ENCODE measurements around the gene CACTIN. TPM values are rescaled to one million over a fixed set of nuclear protein-coding genes. Genes with fewer than 3 reads are reported as not detected.
A peak's percentile ranks its signal among the peaks of the same experiment; 100 is the strongest.

The CACTIN gene
- total and polyA plus RNA-seq, 2 experiments from 2014 or later: 6.9 to 29.1 TPM

DNA sequence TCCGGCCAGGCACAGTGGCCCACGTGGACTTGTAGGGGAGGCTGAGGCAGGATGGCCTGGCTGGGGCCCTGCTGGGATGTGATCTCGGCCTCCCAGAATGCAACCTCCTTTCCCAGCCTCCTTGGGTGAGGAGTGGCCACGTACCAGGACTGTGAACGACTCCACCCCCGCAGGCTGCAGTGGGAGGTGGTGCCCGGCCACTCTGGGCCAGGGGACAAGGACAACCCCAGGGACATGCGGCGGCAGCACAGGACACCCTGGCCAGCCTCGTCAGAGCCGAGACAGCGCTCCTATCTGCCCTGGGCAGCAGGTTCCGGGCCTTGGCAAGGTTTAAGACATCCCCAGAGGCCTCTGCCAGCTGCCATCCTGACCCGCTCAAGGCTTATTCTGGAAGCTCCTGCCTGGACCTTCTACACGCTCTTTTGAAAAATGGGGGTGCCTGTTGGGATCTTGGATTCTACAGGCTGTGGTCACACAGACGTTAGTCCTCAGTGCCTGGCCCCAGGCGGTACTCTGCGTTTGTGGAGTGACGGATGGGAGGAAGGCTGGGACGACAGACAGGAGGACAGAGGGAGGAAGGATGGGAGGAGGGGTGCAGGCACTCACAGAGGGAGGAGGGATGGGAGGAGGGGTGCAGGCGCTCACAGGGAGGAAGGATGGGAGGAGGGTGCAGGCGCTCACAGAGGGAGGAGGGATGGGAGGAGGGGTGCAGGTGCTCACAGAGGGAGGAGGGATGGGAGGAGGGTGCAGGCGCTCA, 19.9 kb upstream of the CACTIN start:
- no peak overlapping the region for H3K4me2 ChIP-seq (ENCODE audit: unreplicated experiment)
- in situ Hi-C loops (cut with MboI): no loop called here
- no peak overlapping the region for H3K27ac ChIP-seq
- H3F3A ChIP-seq (ENCODE audit: insufficient read depth): no peaks in the 10 kb centered on the region
- no peaks in the 10 kb centered on the region for H3K27me3 ChIP-seq (replicated peaks; ENCODE audit: insufficient read depth)
- H3K9ac ChIP-seq: no peak overlapping the region
- 89 to 91% methylated on average over 20 to 23 of the region's 23 CpGs for WGBS, 2 experiments (ENCODE audit: low coverage in 1 of 2, low lambda C conversion rate in 2 of 2, missing lambda C conversion rate in 2 of 2)
- H3K4me3 ChIP-seq: no peak overlapping the region
- no peak overlapping the region for H2AFZ ChIP-seq
- H3K36me3 ChIP-seq (ENCODE audit: low read depth): no peaks in the 10 kb centered on the region
- no peaks in the 10 kb centered on the region for H3K9me3 ChIP-seq (ENCODE audit: low read depth)
- TF ChIP-seq EZH2phosphoT487 (IDR thresholded peaks at IDR 0.05; ENCODE audit: insufficient read depth, low read depth) (no peak), EZH2 (IDR thresholded peaks at IDR 0.05; ENCODE audit: insufficient read depth, poor library complexity, severe bottlenecking) (no peak)
- H3K79me2 ChIP-seq (ENCODE audit: insufficient read depth): no peaks in the 10 kb centered on the region
- H3K4me1 ChIP-seq (ENCODE audit: insufficient read depth): no peaks in the 10 kb centered on the region
- no peaks in the 10 kb centered on the region for H4K20me1 ChIP-seq (ENCODE audit: insufficient read depth)
- H3K9me2 ChIP-seq (ENCODE audit: insufficient read depth): no peaks in the 10 kb centered on the region
- DNase-seq: no peak

- in situ Hi-C loops (cut with MboI): no loop called here
- no peak overlapping the region for H3K4me2 ChIP-seq (ENCODE audit: unreplicated experiment)
- 92 to 93% methylated on average over 21 of the region's 21 CpGs for WGBS, 2 experiments (ENCODE audit: low coverage in 1 of 2, low lambda C conversion rate in 2 of 2, missing lambda C conversion rate in 2 of 2)
- no peaks in the 10 kb centered on the region for H3K36me3 ChIP-seq (ENCODE audit: low read depth)
- H3F3A ChIP-seq (ENCODE audit: insufficient read depth): no peaks in the 10 kb centered on the region
- H3K9me3 ChIP-seq (ENCODE audit: low read depth): no peaks in the 10 kb centered on the region
- no peaks in the 10 kb centered on the region for H3K9me2 ChIP-seq (ENCODE audit: insufficient read depth)
- no peaks in the 10 kb centered on the region for H3K4me1 ChIP-seq (ENCODE audit: insufficient read depth)
- DNase-seq: no peak
- no peaks in the 10 kb centered on the region for H4K20me1 ChIP-seq (ENCODE audit: insufficient read depth)
- no peak overlapping the region for H3K4me3 ChIP-seq
- TF ChIP-seq EZH2phosphoT487 (IDR thresholded peaks at IDR 0.05; ENCODE audit: insufficient read depth, low read depth): no peak
- TF ChIP-seq EZH2 (IDR thresholded peaks at IDR 0.05; ENCODE audit: insufficient read depth, poor library complexity, severe bottlenecking): no peak
- no peak overlapping the region for H3K27ac ChIP-seq
- no peak overlapping the region for H3K9ac ChIP-seq
- H3K79me2 ChIP-seq (ENCODE audit: insufficient read depth): no peaks in the 10 kb centered on the region
- H3K27me3 ChIP-seq (replicated peaks; ENCODE audit: insufficient read depth): no peaks in the 10 kb centered on the region
- no peak overlapping the region for H2AFZ ChIP-seq
These were observed 19.1 kb upstream of the CACTIN start for GRCh38 chr19:3645726-3646125.

GRCh38 chr19:3645067-3645396, 18.4 kb upstream of the CACTIN start:
- H3K36me3 ChIP-seq (ENCODE audit: low read depth): no peaks in the 10 kb centered on the region
- in situ Hi-C loops (cut with MboI): no loop called here
- H3K4me2 ChIP-seq (ENCODE audit: unreplicated experiment): no peak overlapping the region
- no peaks in the 10 kb centered on the region for H3K79me2 ChIP-seq (ENCODE audit: insufficient read depth)
- no peaks in the 10 kb centered on the region for H3K4me1 ChIP-seq (ENCODE audit: insufficient read depth)
- no peaks in the 10 kb centered on the region for H4K20me1 ChIP-seq (ENCODE audit: insufficient read depth)
- TF ChIP-seq EZH2 (IDR thresholded peaks at IDR 0.05; ENCODE audit: insufficient read depth, poor library complexity, severe bottlenecking) (no peak), EZH2phosphoT487 (IDR thresholded peaks at IDR 0.05; ENCODE audit: insufficient read depth, low read depth) (no peak)
- no peak for DNase-seq
- no peak overlapping the region for H3K27ac ChIP-seq
- WGBS, 2 experiments (ENCODE audit: low coverage in 1 of 2, low lambda C conversion rate in 2 of 2, missing lambda C conversion rate in 2 of 2): 75 to 76% methylated on average over 11 of the region's 11 CpGs
- H3K9me2 ChIP-seq (ENCODE audit: insufficient read depth): no peaks in the 10 kb centered on the region
- H3F3A ChIP-seq (ENCODE audit: insufficient read depth): no peaks in the 10 kb centered on the region
- no peak overlapping the region for H3K4me3 ChIP-seq
- H3K27me3 ChIP-seq (replicated peaks; ENCODE audit: insufficient read depth): no peaks in the 10 kb centered on the region
- no peaks in the 10 kb centered on the region for H3K9me3 ChIP-seq (ENCODE audit: low read depth)
- H3K9ac ChIP-seq: no peak overlapping the region
- H2AFZ ChIP-seq: no peak overlapping the region

GRCh38 chr19:3644351-3645066, 17.9 kb upstream of the CACTIN start:
- H3K79me2 ChIP-seq (ENCODE audit: insufficient read depth): no peaks in the 10 kb centered on the region

More at GRCh38 chr19:3644351-3645066, 17.9 kb upstream of the CACTIN start:
- Histone ChIP-seq H3F3A (ENCODE audit: insufficient read depth) (no peaks in the 10 kb centered on the region), H3K4me3 (no peak overlapping the region), H4K20me1 (ENCODE audit: insufficient read depth) (no peaks in the 10 kb centered on the region), H3K27ac (no peak overlapping the region), H3K4me1 (ENCODE audit: insufficient read depth) (no peaks in the 10 kb centered on the region), H3K36me3 (ENCODE audit: low read depth) (no peaks in the 10 kb centered on the region), H3K9ac (no peak overlapping the region), H2AFZ (no peak overlapping the region), H3K27me3 (replicated peaks; ENCODE audit: insufficient read depth) (no peaks in the 10 kb centered on the region), H3K9me3 (ENCODE audit: low read depth) (no peaks in the 10 kb centered on the region), H3K9me2 (ENCODE audit: insufficient read depth) (no peaks in the 10 kb centered on the region), H3K4me2 (ENCODE audit: unreplicated experiment) (no peak overlapping the region)
- in situ Hi-C loops (cut with MboI): no loop called here
- WGBS, 2 experiments (ENCODE audit: low coverage in 1 of 2, low lambda C conversion rate in 2 of 2, missing lambda C conversion rate in 2 of 2): 72 to 76% methylated on average over 19 of the region's 19 CpGs
- DNase-seq: peak; percentile 36
- TF ChIP-seq EZH2 (IDR thresholded peaks at IDR 0.05; ENCODE audit: insufficient read depth, poor library complexity, severe bottlenecking) (no peak), EZH2phosphoT487 (IDR thresholded peaks at IDR 0.05; ENCODE audit: insufficient read depth, low read depth) (no peak)

All from GM23248 (cell line).